GM18907 (cell line): ENCODE data around the gene EFHC2.
"Not testable (repeated sequence)": the region's sequence is repeated elsewhere in the genome, so short reads cannot be mapped to it uniquely, and the experiment has no call there.

Experiments used
- ATAC-seq: cut with Tn5 transposase; IDR thresholded peaks from one replicate; pipeline ENCODE4 v1.9.1; 2021; ENCODE audit warnings: mild to moderate bottlenecking, moderate library complexity; ENCODE audit not compliant: unreplicated experiment

The EFHC2 gene

DNA sequence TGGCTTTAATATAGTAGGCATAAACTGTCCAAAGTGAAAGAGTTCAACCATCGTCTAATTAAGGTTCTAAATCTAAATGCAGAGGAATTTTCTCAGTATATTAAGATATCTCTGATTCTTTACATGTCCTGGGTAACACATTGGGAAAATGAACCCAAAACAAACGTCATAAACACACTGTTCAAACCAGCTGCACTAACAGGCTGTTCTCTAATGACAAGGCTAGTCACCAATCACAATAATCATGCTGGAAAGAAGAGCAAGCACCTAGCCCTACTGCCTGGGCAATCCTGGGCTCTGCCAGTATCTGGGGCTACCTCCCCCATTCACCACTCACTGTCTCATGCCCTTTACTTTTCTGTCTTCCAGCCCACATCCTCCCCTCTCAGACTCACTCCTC is 107.9 kb downstream of the EFHC2 start:
- no peak for ATAC-seq

DNA sequence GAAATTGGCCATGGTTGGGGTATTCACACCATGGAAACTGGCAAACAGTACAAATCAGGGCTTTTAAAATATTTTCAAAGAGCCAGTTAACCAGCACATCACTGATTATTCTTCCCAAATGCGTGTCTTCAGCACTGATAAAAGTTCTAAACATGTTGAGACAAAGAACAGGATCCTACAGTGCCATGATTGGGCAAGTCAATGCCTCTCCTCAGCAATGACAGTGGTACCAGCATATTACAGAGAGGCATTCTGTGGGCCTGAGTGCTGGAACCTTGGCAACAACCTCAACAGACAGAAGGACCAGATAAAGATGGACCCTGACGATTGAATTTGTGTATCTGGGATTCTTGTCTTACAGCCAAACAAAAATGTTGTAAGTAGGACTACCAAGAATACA is 108.9 kb downstream of the EFHC2 start:
- no peak for ATAC-seq

- ATAC-seq: no peak
These were observed 109.4 kb downstream of the EFHC2 start for GRCh38 chrX:44234116-44234515.

DNA sequence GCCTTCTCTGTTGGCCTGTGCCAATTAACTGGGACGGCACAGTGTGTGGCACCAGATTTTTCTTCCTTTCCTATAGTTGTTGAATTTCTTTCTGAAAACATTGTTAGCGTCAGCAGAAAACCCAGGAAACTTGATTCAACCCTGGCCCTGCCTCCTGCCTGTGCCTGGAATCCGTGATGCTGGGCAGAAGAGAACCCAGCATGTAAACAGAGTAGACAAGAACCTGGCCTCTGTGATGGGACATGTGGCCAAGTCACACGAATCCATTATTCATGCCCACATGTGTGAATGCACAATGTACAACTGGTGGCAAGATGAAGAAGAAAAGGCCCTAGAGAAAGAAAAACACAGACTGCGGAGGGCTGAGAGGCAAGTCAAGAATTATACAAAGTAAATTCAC is 111.4 kb downstream of the EFHC2 start:
- ATAC-seq: no peak

DNA sequence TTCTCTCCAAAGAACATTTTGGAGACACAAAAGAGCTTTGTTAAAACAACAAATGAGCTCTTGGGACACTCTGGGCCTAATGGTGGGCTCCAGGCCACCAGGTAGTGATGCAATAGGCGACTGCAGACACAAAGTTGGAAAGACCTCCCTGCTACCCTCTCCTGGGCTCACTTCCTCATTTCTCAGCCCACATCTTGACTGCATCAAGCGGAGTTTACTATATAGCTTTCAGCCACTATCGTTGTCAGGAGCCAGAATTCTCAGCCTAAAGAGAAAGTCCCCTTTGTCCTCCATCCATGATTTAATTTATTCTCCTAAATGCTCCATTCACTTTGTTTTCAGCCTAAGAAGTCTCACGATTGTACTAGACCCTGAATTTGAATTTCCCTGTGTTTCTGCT is 114.9 kb downstream of the EFHC2 start:
- ATAC-seq: peak; percentile 84

DNA sequence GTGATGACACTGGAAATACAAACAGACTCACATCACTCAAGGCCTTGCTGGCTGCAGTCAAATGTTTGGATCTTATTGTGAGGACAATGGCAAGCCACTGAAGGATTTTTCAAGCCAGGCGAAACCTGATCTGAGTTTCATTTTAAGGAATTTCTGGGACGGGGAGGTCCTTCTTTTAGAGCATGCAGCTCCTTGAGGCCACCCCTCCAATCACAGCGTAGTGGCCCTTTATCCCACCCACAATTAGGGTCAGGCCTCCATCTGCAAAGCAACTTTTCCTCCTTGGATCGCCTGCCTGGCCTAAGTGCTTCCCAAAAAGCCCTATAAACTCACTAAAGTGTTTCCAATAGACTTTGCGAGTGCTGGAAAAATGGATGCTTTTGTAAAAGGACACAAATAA is 115.5 kb downstream of the EFHC2 start:
- no peak for ATAC-seq

DNA sequence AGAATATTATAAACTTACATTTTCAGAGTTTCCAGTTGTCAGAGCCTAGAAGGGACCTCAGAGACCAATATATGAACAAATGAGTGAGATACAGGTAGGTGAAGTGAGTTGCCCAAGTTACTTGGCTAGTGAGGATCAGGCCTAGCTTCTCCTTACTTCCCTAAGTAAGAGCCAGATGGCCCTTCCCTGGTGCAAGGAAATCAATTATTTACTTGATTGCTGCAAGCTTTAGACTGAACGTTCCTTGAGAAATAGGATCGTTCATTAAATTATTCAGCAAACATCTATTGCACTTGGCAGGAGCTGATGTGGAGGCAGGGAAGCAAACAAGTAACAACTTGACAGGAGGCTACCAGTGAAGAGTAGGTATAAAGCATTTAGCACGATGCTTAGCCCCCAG is 117.8 kb downstream of the EFHC2 start:
- no peak for ATAC-seq

DNA sequence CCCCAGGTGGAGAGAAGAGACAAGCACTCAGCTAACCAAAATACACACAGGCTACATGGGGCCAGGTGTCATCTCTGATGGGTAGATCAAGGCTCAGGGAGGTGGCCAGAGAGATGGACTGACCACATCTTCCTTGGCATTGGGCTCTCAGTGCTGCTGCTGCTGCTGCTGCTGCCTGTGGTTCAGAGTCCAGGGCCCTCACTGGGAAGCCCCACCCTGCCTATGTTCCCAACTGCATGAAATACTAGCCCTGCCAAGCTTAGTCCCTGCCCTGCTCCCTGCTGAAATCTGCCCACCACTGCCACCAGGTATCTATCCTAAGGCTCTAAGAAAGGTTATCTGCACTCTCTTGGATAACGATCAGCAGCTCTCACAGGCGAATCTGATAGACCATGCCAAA is 118.7 kb downstream of the EFHC2 start:
- ATAC-seq: no peak

- no peak for ATAC-seq
These were observed 120.3 kb downstream of the EFHC2 start for GRCh38 chrX:44223150-44223549.

GRCh38 chrX:44218465-44218864 is 125.0 kb downstream of the EFHC2 start:
- no peak for ATAC-seq

- ATAC-seq: no peak
These were observed 127.3 kb downstream of the EFHC2 start for GRCh38 chrX:44216171-44216570.

GRCh38 chrX:44203791-44204190 is 139.7 kb downstream of the EFHC2 start:
- no peak for ATAC-seq

GRCh38 chrX:44202596-44202995 is 140.9 kb downstream of the EFHC2 start:
- ATAC-seq: no peak

DNA sequence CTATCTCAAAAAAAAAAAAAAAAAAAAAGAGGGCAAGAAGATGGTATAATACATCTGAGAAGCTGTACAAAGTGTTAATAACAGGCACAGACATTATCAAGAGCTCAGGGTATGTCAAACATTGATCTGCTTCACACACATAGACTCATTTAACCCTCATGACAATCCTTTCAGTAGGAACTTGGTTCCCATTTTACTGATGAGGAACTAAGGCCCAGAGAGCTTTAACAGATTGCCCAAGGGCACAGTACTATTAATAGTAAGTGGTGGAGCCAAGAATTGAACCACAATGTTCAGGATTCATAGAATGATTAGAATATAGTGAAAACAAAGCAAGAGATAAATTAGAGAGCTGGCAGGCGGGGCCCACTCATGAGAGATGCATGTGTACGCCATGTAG is 154.4 kb downstream of the EFHC2 start:
- ATAC-seq: no peak

- not testable (repeated sequence) for ATAC-seq
These were observed 155.6 kb downstream of the EFHC2 start for GRCh38 chrX:44187915-44188314.

DNA sequence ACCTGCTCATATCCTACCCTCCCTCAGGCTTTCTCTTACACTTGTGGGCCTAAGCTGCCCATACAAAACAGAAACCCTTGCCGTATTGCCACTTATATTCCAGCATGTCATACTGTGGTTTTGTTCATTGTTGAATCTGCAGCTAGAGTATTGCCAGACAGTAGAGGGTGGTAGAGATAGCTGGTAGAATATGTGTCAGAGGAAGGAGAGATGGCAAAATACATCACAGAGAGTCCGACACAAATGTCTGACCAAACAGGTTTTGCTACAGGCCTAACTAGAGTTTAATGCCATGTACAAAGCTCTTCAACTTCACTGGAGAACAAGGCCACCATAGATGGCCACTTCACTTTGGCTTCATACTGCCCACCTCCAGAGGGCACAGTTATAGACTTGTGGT is 160.1 kb downstream of the EFHC2 start:
- ATAC-seq: no peak

GRCh38 chrX:44178274-44179053 is 165.0 kb downstream of the EFHC2 start:
- ATAC-seq: no peak

DNA sequence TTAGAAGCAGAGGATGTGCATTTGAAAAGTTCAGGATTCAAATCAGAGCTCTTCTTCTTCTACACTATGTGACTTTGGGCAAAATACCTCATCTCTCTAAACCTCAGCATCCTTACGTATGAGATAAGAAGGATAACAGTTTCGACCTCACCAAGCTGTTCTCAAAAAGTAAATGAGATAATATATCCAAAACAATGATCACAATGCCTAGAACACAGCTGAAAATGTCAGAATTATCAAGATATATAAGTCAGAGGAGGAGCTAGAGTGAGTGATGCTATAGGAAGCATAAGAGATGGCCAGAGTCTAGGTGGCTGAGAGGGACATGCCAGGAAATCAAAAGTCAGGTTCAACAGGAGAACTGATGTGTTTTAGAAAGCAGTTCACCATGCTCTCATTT is 168.0 kb downstream of the EFHC2 start:
- ATAC-seq: no peak

- ATAC-seq: no peak
These were observed 169.4 kb downstream of the EFHC2 start for GRCh38 chrX:44174061-44174460.

GRCh38 chrX:44173219-44173618 is 170.3 kb downstream of the EFHC2 start:
- ATAC-seq: no peak

- ATAC-seq: no peak
These were observed 176.4 kb downstream of the EFHC2 start for GRCh38 chrX:44167116-44167515.

DNA sequence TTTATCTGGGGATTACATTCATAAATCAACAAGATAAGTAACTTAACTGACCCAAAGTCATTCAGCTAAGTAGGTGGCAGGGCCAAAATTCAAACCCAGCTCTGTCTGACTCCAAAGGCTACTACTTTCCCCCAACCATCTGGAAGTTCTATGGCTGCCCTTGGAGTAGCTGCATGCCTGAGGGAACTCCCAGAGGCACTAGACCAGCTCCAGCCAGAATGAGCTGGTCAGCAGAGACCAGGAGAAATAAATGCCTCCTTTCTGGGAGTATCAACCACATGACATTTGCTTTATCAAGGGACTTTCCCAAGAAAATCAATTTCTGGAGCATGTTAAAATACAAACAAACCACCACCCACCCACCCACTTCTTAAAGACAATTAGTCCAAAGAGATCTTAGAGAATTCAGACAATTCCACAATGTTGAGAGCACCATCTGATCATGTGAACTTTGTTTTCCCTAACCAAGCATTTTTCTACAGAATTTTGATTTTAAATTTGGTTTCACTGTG is 180.5 kb downstream of the EFHC2 start:
- no peak for ATAC-seq

GRCh38 chrX:44157858-44158257 is 185.6 kb downstream of the EFHC2 start:
- no peak for ATAC-seq
